Calu3 (cell line): Measurements from ENCODE around the gene RTN3. TPM values are rescaled to one million over a fixed set of nuclear protein-coding genes. Genes with fewer than 3 reads are reported as not detected.
"Not testable (repeated sequence)": the region's sequence is repeated elsewhere in the genome, so short reads cannot be mapped to it uniquely, and the experiment has no call there.

Experiments
- Bru-seq: library from RNA; stranded (reverse); fragments of 400-500 nt; gene quantifications from one replicate; lab custom pipeline; 2021; lab: Mats Ljungman, UMichigan
- BruChase-seq, 2 experiments: library from RNA; stranded (reverse); fragments of 400-500 nt; gene quantifications; one replicate each; lab custom pipeline; 2021; lab: Mats Ljungman, UMichigan
- BruUV-seq: library from RNA; stranded (reverse); fragments of 400-500 nt; replicated peaks from 2 replicates; lab custom pipeline; 2021; lab: Mats Ljungman, UMichigan
- CTCF ChIA-PET: fragments of 300-600 bp; sonication (Branson Sonifier 250); formaldehyde crosslinking; loops from one replicate; lab custom pipeline; 2022; ENCODE audit warnings: antibody characterized with exemption; lab: Charles Lee
- DNase-seq: peaks from one replicate; pipeline ENCODE4 v3.0.0; 2022
- H3K27ac Mint-ChIP-seq: one replicate; pipeline ENCODE4 v1.8.0; 2022; ENCODE audit warnings: mixed read lengths; ENCODE audit not compliant: unreplicated experiment
- H3K27me3 Mint-ChIP-seq: one replicate; pipeline ENCODE4 v1.8.0; 2022; ENCODE audit warnings: mixed read lengths; ENCODE audit not compliant: unreplicated experiment
- H3K36me3 Mint-ChIP-seq: one replicate; pipeline ENCODE4 v1.8.0; 2022; ENCODE audit warnings: mild to moderate bottlenecking, moderate library complexity, mixed read lengths; ENCODE audit not compliant: insufficient read depth, unreplicated experiment
- H3K4me1 Mint-ChIP-seq: one replicate; pipeline ENCODE4 v1.8.0; 2022; ENCODE audit warnings: mild to moderate bottlenecking, low read depth, mixed read lengths; ENCODE audit not compliant: unreplicated experiment
- H3K4me3 Mint-ChIP-seq: one replicate; pipeline ENCODE4 v1.8.0; 2022; ENCODE audit warnings: mild to moderate bottlenecking, low read depth, moderate library complexity, mixed read lengths; ENCODE audit not compliant: unreplicated experiment
- H3K9me3 Mint-ChIP-seq: one replicate; pipeline ENCODE4 v1.8.0; 2022; ENCODE audit warnings: low read depth, mixed read lengths; ENCODE audit not compliant: unreplicated experiment
- CTCF ChIP-seq: fragments of 200-600 bp; IDR thresholded peaks from one replicate; pipeline ENCODE4 v1.8.0; 2022; ENCODE audit warnings: antibody characterized with exemption; ENCODE audit not compliant: unreplicated experiment
- intact Hi-C: fragments of 100-400 bp; cut with micrococcal nuclease; formaldehyde crosslinking; loops from one replicate; pipeline ENCODE4 v1.10.0; 2022; ENCODE audit not compliant: unreplicated experiment
- long read RNA-seq: library from polyadenylated mRNA; stranded (forward); transcript quantifications from one replicate; pipeline ENCODE4 v2.0.0, GENCODE V29; 2022
- total RNA-seq: library from RNA; stranded (reverse); gene quantifications from 2 replicates; pipeline ENCODE4 v1.2.3, GENCODE V29; 2022

Gene RTN3
- total RNA-seq: 133 and 146 TPM in 2 replicates
- percentile 81 among the genes with signal in this experiment for Bru-seq, nascent RNA
- BruChase-seq, experiment 1, labeled RNA remaining after a 6-hour chase: percentile 92 among the genes with signal in this experiment
- percentile 88 among the genes with signal in this experiment for BruChase-seq, experiment 2, labeled RNA remaining after a 2-hour chase
- long read RNA-seq, full-length matches to known transcripts: 608 of 648 reads
- long read RNA-seq, partial matches to known transcripts: 23 of 648 reads
- long read RNA-seq, other reads (novel, unspliced or antisense): 17 of 648 reads

GRCh38 chr11:63681321-63682065 is at the start of gene RTN3:
Gene RTN3, plus strand, starts transcription at chr11:63681500. Its CDS starts 137 bp downstream, at chr11:63681637.
- DNase-seq: peak; percentile 98
- H3K4me1 Mint-ChIP-seq: peaks cover 10% of the 10 kb centered on the region
- peak within 1 kb of the TSS; percentile 96 for H3K4me3 Mint-ChIP-seq
- H3K27me3 Mint-ChIP-seq: no peaks in the 10 kb centered on the region
- peak within 1 kb of the TSS; percentile 83 for H3K27ac Mint-ChIP-seq
- intact Hi-C loops: loop anchor here (5.0 kb wide), 1 partner anchor 56 kb away; no protein-coding TSS in a partner anchor
- H3K36me3 Mint-ChIP-seq: peaks cover 27% of the 10 kb centered on the region
- no peaks in the 10 kb centered on the region for H3K9me3 Mint-ChIP-seq
- BruUV-seq: no TSS peak
- no peak for TF ChIP-seq CTCF
- CTCF ChIA-PET: interaction anchor here (0.6 to 2.8 kb wide), 3 partner anchors 10 to 204 kb away, joined by 3 to 11 read pairs (median 4); partner anchors contain the start of gene ATL3

- TF ChIP-seq CTCF: peak; percentile 62
- Mint-ChIP-seq H3K27ac (peak overlapping the region; percentile 93), H3K36me3 (peaks cover 48% of the 10 kb centered on the region), H3K27me3 (no peaks in the 10 kb centered on the region), H3K4me1 (peaks cover 20% of the 10 kb centered on the region), H3K9me3 (no peaks in the 10 kb centered on the region), H3K4me3 (no peak overlapping the region)
- peak; percentile 80 for DNase-seq
- no TSS peak for BruUV-seq
- intact Hi-C loops: loop anchor here (1.0 to 10.0 kb wide), 6 partner anchors 43 to 601 kb away; no protein-coding TSS in a partner anchor
- CTCF ChIA-PET: interaction anchor here (1.0 to 1.6 kb wide), 4 partner anchors 128 to 358 kb away, joined by 4 to 21 read pairs (median 4); no protein-coding TSS in a partner anchor
Measured at GRCh38 chr11:63635762-63636465, 45.4 kb upstream of the RTN3 start.

GRCh38 chr11:63638436-63638835 is 42.9 kb upstream of the RTN3 start:
- peaks cover 40% of the 10 kb centered on the region for H3K36me3 Mint-ChIP-seq
- not testable (repeated sequence) for H3K4me3 Mint-ChIP-seq, BruUV-seq, H3K4me1 Mint-ChIP-seq, DNase-seq, H3K27ac Mint-ChIP-seq, H3K9me3 Mint-ChIP-seq, H3K27me3 Mint-ChIP-seq
- intact Hi-C loops: loop anchor here (5.0 to 10.0 kb wide), 3 partner anchors 284 to 604 kb away; no protein-coding TSS in a partner anchor
- CTCF ChIA-PET: interaction anchor here (0.8 to 0.9 kb wide), 2 partner anchors 48 to 99 kb away, joined by 3 to 4 read pairs; no protein-coding TSS in a partner anchor

GRCh38 chr11:63639199-63639832 is 42.0 kb upstream of the RTN3 start:
- Mint-ChIP-seq H3K36me3 (peaks cover 33% of the 10 kb centered on the region), H3K27me3 (no peaks in the 10 kb centered on the region), H3K27ac (no peak overlapping the region), H3K4me1 (peaks cover 9% of the 10 kb centered on the region), H3K4me3 (no peak overlapping the region), H3K9me3 (no peaks in the 10 kb centered on the region)
- no peak for DNase-seq
- TF ChIP-seq CTCF: peak; percentile 9
- intact Hi-C loops: loop anchor here (5.0 to 10.0 kb wide), 3 partner anchors 285 to 605 kb away; no protein-coding TSS in a partner anchor
- CTCF ChIA-PET: interaction anchor here (0.8 to 0.9 kb wide), 2 partner anchors 47 to 99 kb away, joined by 3 to 4 read pairs; no protein-coding TSS in a partner anchor
- BruUV-seq: no TSS peak
